GM12865 (cell line): ENCODE results near the gene SPATA31D4.
A peak's percentile ranks its signal among the peaks of the same experiment; 100 is the strongest.

Experiments
- DNase-seq: peaks from one replicate; pipeline ENCODE4 v3.0.0; 2010; ENCODE audit warnings: low read depth
- H3K4me3 ChIP-seq: 2 replicates; pipeline ENCODE4 v1.5.1; 2011; ENCODE audit warnings: mild to moderate bottlenecking, low read depth, low read length, control low read depth
- TF ChIP-seq, protein P1 (sequence below): IDR thresholded peaks from 2 replicates; pipeline ENCODE4 v1.5.1; 2011; ENCODE audit warnings: low read length, control low read depth, low read depth, inconsistent platforms; ENCODE audit not compliant: insufficient read depth; ENCODE audit errors: missing control alignments

Gene SPATA31D4

DNA sequence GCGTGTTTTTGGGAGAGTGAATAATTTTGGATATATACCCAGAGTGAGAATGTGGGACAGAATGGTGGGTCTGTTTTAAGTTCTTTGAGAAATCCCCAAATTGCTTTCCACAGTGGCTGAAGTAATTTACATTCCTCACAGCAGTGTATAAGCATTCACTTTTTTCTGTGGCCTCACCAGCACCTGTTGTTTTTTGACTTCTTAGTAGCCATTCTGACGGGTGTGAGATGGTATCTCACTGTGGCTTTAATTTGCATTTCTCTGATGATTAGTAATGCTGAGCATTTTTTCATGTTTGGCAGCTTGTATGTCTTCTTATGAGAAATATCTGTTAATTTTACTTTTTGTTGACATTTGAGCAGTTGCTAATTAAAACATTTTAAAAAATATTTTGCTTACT is 51.0 kb downstream of the SPATA31D4 start:
- TF ChIP-seq, protein P1, sequence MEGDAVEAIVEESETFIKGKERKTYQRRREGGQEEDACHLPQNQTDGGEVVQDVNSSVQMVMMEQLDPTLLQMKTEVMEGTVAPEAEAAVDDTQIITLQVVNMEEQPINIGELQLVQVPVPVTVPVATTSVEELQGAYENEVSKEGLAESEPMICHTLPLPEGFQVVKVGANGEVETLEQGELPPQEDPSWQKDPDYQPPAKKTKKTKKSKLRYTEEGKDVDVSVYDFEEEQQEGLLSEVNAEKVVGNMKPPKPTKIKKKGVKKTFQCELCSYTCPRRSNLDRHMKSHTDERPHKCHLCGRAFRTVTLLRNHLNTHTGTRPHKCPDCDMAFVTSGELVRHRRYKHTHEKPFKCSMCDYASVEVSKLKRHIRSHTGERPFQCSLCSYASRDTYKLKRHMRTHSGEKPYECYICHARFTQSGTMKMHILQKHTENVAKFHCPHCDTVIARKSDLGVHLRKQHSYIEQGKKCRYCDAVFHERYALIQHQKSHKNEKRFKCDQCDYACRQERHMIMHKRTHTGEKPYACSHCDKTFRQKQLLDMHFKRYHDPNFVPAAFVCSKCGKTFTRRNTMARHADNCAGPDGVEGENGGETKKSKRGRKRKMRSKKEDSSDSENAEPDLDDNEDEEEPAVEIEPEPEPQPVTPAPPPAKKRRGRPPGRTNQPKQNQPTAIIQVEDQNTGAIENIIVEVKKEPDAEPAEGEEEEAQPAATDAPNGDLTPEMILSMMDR = no peak
- no peak overlapping the region for H3K4me3 ChIP-seq
- peak; percentile 50 for DNase-seq

DNA sequence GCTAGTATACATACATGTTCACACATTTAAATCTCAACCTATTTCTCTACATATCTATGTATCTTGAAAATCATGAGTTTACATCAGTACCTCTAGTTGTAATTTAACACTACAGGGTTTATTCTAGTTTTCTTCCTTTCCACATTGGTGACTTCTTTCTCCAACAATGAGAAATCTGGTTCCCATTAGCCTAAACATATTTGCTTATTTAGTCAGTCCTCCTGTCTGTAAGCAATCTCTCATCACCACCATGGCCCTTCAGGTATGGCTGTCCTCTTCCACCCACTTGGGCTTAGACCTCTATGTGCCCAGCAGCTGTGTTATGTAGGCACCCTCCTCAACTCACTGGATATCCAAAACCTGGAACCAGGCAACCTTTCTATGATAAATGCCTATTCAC is 52.3 kb downstream of the SPATA31D4 start:
- H3K4me3 ChIP-seq = no peak overlapping the region
- TF ChIP-seq, protein P1 = no peak
- DNase-seq = no peak

- peak; percentile 22 for DNase-seq
- TF ChIP-seq, protein P1 = no peak
- H3K4me3 ChIP-seq = no peak overlapping the region
Observed at GRCh38 chr9:81981883-81982282, 53.7 kb downstream of the SPATA31D4 start.
